LNCAP (cell line): Measurements from ENCODE around the gene RALGDS.

Experiments
- TF ChIP-seq, protein P1 (sequence below): fragments of 450-650 bp; IDR thresholded peaks from 2 replicates; pipeline ENCODE4 v1.5.1; 2017; ENCODE audit warnings: mild to moderate bottlenecking

The RALGDS gene

DNA sequence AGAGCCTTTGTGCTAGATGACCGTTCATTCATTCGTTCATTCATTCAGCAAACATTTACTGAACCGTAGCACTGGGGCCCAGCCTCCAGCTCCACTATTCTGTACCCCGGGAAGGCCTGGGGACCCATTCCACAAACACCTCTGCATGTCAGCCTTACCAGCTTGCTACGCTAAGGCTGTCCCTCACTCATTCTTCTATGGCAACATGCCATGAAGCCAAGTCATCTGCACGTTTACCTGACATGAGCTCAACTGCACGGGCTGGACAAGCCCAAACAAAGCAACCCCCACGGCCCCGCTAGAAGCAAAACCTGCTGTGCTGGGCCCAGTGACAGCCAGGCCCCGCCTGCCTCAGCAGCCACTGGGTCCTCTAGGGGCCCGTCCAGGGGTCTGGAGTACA, 53.2 kb downstream of the RALGDS start:
- TF ChIP-seq, protein P1, sequence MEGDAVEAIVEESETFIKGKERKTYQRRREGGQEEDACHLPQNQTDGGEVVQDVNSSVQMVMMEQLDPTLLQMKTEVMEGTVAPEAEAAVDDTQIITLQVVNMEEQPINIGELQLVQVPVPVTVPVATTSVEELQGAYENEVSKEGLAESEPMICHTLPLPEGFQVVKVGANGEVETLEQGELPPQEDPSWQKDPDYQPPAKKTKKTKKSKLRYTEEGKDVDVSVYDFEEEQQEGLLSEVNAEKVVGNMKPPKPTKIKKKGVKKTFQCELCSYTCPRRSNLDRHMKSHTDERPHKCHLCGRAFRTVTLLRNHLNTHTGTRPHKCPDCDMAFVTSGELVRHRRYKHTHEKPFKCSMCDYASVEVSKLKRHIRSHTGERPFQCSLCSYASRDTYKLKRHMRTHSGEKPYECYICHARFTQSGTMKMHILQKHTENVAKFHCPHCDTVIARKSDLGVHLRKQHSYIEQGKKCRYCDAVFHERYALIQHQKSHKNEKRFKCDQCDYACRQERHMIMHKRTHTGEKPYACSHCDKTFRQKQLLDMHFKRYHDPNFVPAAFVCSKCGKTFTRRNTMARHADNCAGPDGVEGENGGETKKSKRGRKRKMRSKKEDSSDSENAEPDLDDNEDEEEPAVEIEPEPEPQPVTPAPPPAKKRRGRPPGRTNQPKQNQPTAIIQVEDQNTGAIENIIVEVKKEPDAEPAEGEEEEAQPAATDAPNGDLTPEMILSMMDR, result no peak

DNA sequence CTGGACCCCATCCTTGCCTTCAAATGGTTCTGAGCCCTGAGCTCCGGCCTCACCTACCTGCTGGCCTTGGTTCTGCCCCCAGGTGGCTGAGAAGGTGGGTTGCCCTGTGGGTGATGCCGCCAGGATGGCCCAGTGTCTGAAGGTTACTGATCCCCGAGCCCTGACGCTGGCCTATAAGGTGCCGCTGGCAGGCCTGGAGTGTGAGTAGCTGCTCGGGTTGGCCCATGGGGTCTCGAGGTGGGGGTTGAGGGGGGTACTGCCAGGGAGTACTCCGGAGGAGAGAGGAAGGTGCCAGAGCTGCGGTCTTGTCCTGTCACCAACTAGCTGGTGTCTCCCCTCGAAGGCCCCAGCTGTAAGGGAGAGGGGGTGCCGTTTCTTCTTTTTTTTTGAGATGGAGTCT, 54.0 kb downstream of the RALGDS start:
- TF ChIP-seq, protein P1, result no peak

DNA sequence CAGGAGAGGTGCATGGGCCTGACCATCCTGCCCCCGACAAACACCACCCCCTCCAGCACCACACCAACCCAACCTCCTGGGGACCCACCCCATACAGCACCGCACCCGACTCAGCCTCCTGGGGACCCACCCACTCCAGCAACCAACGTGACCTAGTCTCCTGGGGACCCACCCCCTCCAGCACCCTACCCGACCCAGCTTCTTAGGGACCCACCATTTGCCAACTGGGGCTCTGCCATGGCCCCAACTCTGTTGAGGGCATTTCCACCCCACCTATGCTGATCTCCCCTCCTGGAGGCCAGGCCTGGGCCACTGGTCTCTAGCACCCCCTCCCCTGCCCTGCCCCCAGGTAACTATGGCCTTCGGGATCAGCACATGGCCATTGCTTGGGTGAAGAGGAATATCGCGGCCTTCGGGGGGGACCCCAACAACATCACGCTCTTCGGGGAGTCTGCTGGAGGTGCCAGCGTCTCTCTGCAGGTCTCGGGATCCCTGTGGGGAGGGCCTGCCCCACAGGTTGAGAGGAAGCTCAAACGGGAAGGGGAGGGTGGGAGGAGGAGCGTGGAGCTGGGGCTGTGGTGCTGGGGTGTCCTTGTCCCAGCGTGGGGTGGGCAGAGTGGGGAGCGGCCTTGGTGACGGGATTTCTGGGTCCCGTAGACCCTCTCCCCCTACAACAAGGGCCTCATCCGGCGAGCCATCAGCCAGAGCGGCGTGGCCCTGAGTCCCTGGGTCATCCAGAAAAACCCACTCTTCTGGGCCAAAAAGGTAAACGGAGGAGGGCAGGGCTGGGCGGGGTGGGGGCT, 54.7 kb downstream of the RALGDS start:
- TF ChIP-seq, protein P1, result no peak

DNA sequence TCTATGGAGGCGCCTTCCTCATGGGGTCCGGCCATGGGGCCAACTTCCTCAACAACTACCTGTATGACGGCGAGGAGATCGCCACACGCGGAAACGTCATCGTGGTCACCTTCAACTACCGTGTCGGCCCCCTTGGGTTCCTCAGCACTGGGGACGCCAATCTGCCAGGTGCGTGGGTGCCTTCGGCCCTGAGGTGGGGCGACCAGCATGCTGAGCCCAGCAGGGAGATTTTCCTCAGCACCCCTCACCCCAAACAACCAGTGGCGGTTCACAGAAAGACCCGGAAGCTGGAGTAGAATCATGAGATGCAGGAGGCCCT, 56.0 kb downstream of the RALGDS start:
- TF ChIP-seq, protein P1, result no peak

DNA sequence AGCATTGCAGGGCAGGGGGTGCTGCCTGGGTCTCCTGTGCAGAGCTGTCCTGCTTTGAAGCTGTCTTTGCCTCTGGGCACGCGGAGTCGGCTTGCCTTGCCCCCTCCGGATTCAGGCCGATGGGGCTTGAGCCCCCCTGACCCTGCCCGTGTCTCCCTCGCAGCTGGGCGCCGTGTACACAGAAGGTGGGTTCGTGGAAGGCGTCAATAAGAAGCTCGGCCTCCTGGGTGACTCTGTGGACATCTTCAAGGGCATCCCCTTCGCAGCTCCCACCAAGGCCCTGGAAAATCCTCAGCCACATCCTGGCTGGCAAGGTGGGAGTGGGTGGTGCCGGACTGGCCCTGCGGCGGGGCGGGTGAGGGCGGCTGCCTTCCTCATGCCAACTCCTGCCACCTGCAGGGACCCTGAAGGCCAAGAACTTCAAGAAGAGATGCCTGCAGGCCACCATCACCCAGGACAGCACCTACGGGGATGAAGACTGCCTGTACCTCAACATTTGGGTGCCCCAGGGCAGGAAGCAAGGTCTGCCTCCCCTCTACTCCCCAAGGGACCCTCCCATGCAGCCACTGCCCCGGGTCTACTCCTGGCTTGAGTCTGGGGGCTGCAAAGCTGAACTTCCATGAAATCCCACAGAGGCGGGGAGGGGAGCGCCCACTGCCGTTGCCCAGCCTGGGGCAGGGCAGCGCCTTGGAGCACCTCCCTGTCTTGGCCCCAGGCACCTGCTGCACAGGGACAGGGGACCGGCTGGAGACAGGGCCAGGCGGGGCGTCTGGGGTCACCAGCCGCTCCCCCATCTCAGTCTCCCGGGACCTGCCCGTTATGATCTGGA, 56.6 kb downstream of the RALGDS start:
- TF ChIP-seq, protein P1, result no peak

DNA sequence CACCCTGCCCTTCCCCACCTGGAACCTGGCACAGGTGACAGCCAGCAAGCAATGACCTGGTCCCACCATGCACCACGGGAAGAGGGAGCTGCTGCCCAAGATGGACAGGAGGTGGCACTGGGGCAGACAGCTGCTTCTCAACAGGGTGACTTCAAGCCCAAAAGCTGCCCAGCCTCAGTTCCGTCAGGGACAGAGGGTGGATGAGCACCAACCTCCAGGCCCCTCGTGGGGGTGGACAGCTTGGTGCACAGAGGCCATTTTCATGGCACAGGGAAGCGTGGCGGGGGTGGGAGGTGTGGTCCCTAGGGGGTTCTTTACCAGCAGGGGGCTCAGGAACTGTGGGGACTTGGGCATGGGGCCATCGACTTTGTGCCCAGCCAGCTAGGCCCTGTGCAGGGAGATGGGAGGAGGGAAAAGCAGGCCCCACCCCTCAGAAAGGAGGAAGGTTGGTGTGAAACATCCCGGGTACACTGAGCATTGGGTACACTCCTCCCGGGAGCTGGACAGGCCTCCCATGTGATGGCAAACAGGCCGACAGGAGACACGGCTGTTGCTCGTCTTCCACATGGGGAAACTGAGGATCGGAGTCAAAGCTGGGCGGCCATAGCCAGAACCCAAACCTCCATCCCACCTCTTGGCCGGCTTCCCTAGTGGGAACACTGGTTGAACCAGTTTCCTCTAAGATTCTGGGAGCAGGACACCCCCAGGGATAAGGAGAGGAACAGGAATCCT, 57.4 kb downstream of the RALGDS start:
- TF ChIP-seq, protein P1, result no peak

DNA sequence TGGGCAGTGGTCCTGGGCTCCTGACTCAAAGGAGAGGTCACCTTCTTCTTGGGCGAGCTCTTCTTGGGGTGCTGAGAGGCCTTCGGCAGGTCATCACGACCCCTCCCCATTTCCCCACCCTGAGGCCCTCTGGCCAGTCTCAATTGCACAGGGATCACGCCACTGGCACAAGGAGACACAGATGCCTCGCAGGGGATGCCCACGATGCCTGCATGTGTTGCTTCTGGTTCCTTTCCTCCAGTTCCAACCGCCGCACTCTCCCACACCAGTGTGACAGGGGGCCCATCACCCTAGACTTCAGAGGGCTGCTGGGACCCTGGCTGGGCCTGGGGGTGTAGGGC, 57.9 kb downstream of the RALGDS start:
- TF ChIP-seq, protein P1, result no peak
